DOHH2 (cell line): ENCODE data around the gene GNS.

Experiments used
- H3F3A ChIP-seq: fragments of 200-600 bp; sonication (generic), shearing (Covaris generic); 2 replicates; pipeline ENCODE4 v1.6.0; 2016; ENCODE audit warnings: antibody characterized with exemption, mild to moderate bottlenecking; ENCODE audit not compliant: control insufficient read depth, insufficient read depth
- H3K27ac ChIP-seq: fragments of 200-600 bp; sonication (generic); 2 replicates; pipeline ENCODE4 v1.5.1; 2014; ENCODE audit warnings: low read depth, mild to moderate bottlenecking, low read length, moderate library complexity
- H3K27me3 ChIP-seq: fragments of 200-600 bp; sonication (generic); 2 replicates; pipeline ENCODE4 v1.6.1; 2014; ENCODE audit warnings: mild to moderate bottlenecking, low read length, mixed read lengths; ENCODE audit not compliant: control insufficient read depth
- H3K36me3 ChIP-seq: fragments of 200-600 bp; sonication (generic); 2 replicates; pipeline ENCODE4 v1.6.1; 2014; ENCODE audit warnings: mild to moderate bottlenecking, low read length, moderate library complexity, mixed read lengths; ENCODE audit not compliant: control insufficient read depth
- H3K4me1 ChIP-seq: fragments of 200-600 bp; sonication (generic); 2 replicates; pipeline ENCODE4 v1.6.1; 2014; ENCODE audit warnings: mild to moderate bottlenecking, low read length, mixed read lengths; ENCODE audit not compliant: control insufficient read depth
- H3K4me2 ChIP-seq: fragments of 200-600 bp; sonication (generic); 2 replicates; pipeline ENCODE4 v1.6.0; 2014; ENCODE audit warnings: mild to moderate bottlenecking, low read length, moderate library complexity
- H3K4me3 ChIP-seq: fragments of 200-600 bp; sonication (generic); 2 replicates; pipeline ENCODE4 v1.5.1; 2014; ENCODE audit warnings: mild to moderate bottlenecking, low read length, mixed read lengths
- H3K79me2 ChIP-seq: fragments of 200-600 bp; sonication (generic); 2 replicates; pipeline ENCODE4 v1.6.1; 2014; ENCODE audit warnings: mild to moderate bottlenecking, low read length, mixed read lengths; ENCODE audit not compliant: control insufficient read depth
- H3K9me2 ChIP-seq: fragments of 200-600 bp; sonication (generic); replicated peaks from 2 replicates; pipeline ENCODE4 v1.6.1; 2014; ENCODE audit warnings: mild to moderate bottlenecking, low read length, mixed read lengths; ENCODE audit not compliant: control insufficient read depth
- H3K9me3 ChIP-seq: fragments of 200-600 bp; sonication (generic); 2 replicates; pipeline ENCODE4 v1.6.1; 2014; ENCODE audit warnings: antibody characterized with exemption, low read length, mixed read lengths; ENCODE audit not compliant: control insufficient read depth, insufficient read depth
- H4K20me1 ChIP-seq: fragments of 200-600 bp; sonication (generic); 2 replicates; pipeline ENCODE4 v1.6.0; 2014; ENCODE audit warnings: low read depth, mild to moderate bottlenecking, antibody characterized with exemption, low read length, moderate library complexity; ENCODE audit not compliant: control insufficient read depth, insufficient read depth
- CTCF ChIP-seq: fragments of 200-600 bp; sonication (generic); IDR thresholded peaks from one replicate; pipeline ENCODE4 v1.5.1; 2014; ENCODE audit warnings: antibody characterized with exemption, mild to moderate bottlenecking, low read depth, low read length; ENCODE audit not compliant: poor library complexity, severe bottlenecking
- EZH2phosphoT487 ChIP-seq: fragments of 200-600 bp; sonication (generic); IDR thresholded peaks from 2 replicates; pipeline ENCODE4 v1.6.1; 2017; ENCODE audit warnings: borderline replicate concordance, mild to moderate bottlenecking, antibody characterized with exemption, low read length, moderate library complexity, mixed read lengths

Gene GNS

GRCh38 chr12:64767495-64767894 is 8.3 kb upstream of the GNS start:
- Histone ChIP-seq H3K27me3 (no peaks in the 10 kb centered on the region), H3K4me2 (no peak overlapping the region), H3K9me2 (no peaks in the 10 kb centered on the region), H3K79me2 (no peaks in the 10 kb centered on the region), H3K4me3 (no peak overlapping the region), H3K36me3 (no peaks in the 10 kb centered on the region), H3K27ac (no peak overlapping the region), H3F3A (no peaks in the 10 kb centered on the region), H4K20me1 (no peaks in the 10 kb centered on the region), H3K9me3 (no peaks in the 10 kb centered on the region), H3K4me1 (no peaks in the 10 kb centered on the region)
- TF ChIP-seq EZH2phosphoT487, result no peak

- no peaks in the 10 kb centered on the region for H3K36me3 ChIP-seq
- no peaks in the 10 kb centered on the region for H3K9me2 ChIP-seq
- no peak overlapping the region for H3K27ac ChIP-seq
- no peaks in the 10 kb centered on the region for H3K27me3 ChIP-seq
- peaks cover 7% of the 10 kb centered on the region for H3K79me2 ChIP-seq
- peaks cover 16% of the 10 kb centered on the region for H3K4me1 ChIP-seq
- H3K9me3 ChIP-seq, result no peaks in the 10 kb centered on the region
- no peaks in the 10 kb centered on the region for H4K20me1 ChIP-seq
- H3F3A ChIP-seq, result peaks cover 6% of the 10 kb centered on the region; the same call in 1 of the 2 replicates
- no peak overlapping the region for H3K4me3 ChIP-seq
- H3K4me2 ChIP-seq, result no peak overlapping the region
- TF ChIP-seq EZH2phosphoT487 (no peak), CTCF (no peak)
These were observed 1.8 kb upstream of the GNS start for GRCh38 chr12:64760808-64761573.

GRCh38 chr12:64757771-64758170 is 1.4 kb downstream of the GNS start:
- H3K79me2 ChIP-seq, result peaks cover 7% of the 10 kb centered on the region
- H4K20me1 ChIP-seq, result no peaks in the 10 kb centered on the region
- H3K4me2 ChIP-seq, result peak overlapping the region; percentile 97
- no peaks in the 10 kb centered on the region for H3K9me2 ChIP-seq
- peaks cover 16% of the 10 kb centered on the region for H3K4me1 ChIP-seq
- H3K27ac ChIP-seq, result no peak overlapping the region
- no peaks in the 10 kb centered on the region for H3K27me3 ChIP-seq
- no peaks in the 10 kb centered on the region for H3K36me3 ChIP-seq
- no peaks in the 10 kb centered on the region for H3K9me3 ChIP-seq
- H3F3A ChIP-seq, result peaks cover 6% of the 10 kb centered on the region; the same call in 1 of the 2 replicates
- TF ChIP-seq CTCF (no peak), EZH2phosphoT487 (no peak)
- no peak overlapping the region for H3K4me3 ChIP-seq

- Histone ChIP-seq H3K9me2 (no peaks in the 10 kb centered on the region), H3K4me2 (no peak overlapping the region), H3K36me3 (no peaks in the 10 kb centered on the region), H3K27me3 (no peaks in the 10 kb centered on the region), H3K79me2 (peaks cover 7% of the 10 kb centered on the region), H3K27ac (no peak overlapping the region), H3K9me3 (no peaks in the 10 kb centered on the region), H3K4me1 (peaks cover 16% of the 10 kb centered on the region), H3K4me3 (no peak overlapping the region), H3F3A (peaks cover 6% of the 10 kb centered on the region; the same call in 1 of the 2 replicates), H4K20me1 (no peaks in the 10 kb centered on the region)
- TF ChIP-seq EZH2phosphoT487 (no peak), CTCF (no peak)
These were observed 2.8 kb downstream of the GNS start for GRCh38 chr12:64756376-64756775.
